ENCODE data around the gene FNDC1.

GRCh38 chr6:159170999-159171712, 2.0 kb downstream of the FNDC1 start:
- TF ChIP-seq CTCF (IDR thresholded peaks at IDR 0.05) (no peak), EZH2 (IDR thresholded peaks at IDR 0.05) (no peak), EZH2phosphoT487 (IDR thresholded peaks at IDR 0.05) (no peak)

All from neural progenitor cell (in vitro differentiated cells).